ENCODE data around the gene MALAT1.
A peak's percentile ranks its signal among the peaks of the same experiment; 100 is the strongest.

MALAT1 gene

DNA sequence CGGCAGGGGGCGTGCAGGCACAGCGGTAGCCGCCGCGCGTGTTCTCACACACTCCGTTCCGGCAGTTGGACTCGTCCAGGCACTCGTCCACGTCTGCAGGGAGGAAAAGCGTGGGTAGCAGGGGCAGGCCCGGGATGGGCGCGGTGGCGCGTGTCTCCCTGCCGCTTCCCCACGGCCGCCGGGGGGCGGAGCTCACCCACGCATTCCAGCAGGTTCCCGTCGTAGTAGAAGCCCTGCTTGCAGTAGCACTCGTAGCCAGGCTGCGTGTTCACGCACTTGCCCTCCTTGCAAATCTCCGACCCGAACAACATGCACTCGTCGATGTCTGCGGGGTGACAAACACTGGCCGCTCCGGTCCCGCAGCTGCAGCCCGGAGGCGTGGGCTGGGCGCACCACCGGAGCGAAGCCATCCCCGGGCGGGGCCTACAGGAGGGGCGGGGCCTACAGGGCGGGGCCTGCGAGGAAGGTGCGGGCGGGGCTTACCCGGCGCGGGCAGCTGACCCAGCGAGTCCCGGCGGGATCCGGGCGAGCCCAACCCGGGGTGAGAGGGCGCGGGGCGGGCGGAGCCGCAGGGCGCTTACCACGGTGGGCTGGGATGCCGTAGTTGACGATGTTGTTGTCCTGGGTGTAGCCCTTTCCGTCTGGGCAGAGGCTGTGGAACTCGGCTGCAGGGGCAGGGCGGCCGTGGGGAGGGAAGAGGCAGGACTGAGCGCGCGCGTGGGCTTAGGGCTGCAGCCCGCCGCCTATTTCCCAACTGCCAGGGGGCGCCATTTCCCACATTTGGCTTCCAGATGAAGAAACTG is 41.6 kb downstream of the MALAT1 start:
- no peak for DNase-seq

DNA sequence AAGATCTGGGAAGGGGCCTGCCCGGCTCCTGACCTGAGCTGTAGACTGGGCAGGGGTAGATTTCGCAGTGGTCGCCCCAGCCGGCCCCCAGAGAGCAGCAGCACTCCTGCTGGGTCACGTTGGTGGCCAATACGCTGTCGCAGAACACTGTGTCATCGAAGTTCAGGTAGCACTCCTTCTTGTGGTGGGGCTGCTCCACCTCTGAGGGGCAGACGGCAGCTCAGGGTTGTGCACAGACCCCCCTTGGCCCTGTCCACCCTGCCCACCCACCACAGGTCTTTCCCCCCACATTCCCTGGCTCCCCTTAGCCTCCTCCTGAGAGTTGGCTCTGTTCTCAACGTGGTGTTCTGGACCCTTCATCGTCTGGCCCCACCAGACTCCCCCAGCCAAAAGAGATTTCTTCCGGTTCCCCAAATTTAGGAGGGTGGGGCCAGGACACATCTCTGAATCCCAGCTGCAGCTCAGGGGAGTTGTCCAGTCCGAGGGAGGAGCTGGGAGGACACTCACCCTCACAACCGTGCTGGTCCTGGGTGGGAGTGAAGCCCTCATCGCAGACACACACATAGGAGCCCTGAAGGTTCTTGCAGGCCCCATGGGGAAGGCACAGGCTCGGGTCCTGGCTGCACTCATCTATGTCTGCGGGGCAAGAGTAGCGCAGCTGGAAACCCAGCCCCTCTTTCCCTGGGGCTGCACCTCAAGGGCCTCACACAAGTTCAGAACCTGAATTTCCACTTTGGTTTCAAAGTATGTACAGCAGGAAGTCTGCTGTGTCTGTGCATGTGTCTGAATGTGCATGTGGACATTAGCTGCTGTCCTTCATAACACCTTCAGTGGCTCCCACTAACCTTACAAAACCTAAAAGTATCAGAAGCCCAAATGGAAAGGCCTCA is 42.5 kb downstream of the MALAT1 start:
- DNase-seq = no peak

DNA sequence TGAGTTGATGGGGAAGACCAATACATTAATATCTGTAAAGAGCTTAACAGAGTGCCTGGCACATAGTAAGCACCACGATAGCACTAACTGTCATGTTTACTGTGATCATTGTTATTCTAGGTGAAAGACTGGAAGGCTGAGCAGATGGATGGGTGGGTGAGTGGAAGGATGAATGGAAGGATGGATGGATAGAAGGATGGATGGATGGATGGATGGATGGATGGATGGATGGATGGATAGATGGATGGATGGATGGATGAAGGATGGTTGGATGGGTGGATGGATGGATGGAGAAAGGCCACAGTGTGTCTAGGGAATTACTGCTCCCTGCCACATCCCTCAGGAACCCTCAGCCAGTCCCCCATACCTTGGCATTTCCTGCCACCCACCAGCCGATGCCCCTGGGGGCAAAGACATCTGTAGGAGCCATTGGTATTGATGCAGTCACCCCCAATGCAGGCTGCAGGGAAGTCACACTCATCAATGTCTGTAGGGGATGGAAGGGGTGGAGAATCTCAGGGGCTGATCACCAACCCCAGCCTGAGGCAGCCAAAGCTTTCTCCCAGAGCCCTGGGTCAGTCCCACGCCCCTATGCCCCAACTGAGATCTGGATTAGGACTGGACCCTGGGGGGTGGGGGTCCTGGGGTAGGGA is 44.0 kb downstream of the MALAT1 start:
- no peak for DNase-seq

DNA sequence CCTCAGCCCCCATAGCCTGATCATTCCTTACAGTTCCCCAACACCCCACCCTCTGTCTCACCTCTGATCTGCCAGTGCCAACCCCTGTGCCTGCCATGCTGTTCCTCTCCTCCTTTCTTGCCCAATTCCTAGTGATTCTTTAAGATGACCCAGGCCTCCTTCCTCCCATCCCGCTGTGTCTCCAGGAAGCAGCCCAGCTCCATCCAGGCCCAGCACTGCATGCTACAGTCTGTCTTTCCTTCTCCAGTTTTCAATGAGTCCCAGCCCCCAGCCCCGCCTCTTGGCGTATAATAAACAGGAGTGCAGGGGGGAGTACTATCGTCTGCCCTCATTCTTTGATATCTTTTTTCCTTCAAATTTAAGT is 47.0 kb downstream of the MALAT1 start:
- no peak for DNase-seq

DNA sequence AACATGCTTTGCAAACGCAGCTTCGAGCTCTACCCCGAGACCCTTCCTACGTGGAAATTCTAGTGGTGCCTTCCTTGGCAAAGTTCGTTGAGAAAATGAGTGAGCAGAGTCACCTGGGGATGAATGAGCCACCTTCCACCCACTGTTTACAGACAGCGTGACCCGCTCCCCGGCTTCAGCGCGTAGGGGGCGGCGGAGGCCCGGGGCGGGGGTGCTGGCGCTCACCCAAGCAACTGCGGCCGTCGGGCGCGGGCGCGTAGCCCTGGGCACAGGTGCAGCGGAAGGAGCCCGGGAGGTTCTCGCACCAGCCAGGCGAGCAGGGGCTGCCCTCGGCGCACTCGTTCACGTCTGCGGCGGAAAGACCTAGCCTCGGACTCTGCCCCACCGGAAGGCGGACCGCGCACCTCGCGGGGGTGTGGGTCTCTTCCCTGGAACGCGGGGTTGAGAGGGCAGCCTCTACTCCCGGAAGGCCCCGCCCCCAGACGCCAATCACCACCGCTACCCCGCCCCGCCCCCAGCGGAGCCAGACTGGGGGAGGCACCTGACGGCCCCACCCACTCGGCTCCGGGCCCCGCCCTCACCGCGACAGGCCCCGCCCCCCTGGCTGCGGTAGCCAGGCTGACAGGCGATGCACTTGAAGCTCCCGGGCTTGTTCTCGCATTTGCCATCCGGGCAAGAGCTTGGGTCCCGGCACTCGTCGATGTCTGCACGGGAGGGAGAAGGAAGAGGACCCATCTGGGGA is 47.5 kb downstream of the MALAT1 start:
- peak; percentile 88 for DNase-seq

DNA sequence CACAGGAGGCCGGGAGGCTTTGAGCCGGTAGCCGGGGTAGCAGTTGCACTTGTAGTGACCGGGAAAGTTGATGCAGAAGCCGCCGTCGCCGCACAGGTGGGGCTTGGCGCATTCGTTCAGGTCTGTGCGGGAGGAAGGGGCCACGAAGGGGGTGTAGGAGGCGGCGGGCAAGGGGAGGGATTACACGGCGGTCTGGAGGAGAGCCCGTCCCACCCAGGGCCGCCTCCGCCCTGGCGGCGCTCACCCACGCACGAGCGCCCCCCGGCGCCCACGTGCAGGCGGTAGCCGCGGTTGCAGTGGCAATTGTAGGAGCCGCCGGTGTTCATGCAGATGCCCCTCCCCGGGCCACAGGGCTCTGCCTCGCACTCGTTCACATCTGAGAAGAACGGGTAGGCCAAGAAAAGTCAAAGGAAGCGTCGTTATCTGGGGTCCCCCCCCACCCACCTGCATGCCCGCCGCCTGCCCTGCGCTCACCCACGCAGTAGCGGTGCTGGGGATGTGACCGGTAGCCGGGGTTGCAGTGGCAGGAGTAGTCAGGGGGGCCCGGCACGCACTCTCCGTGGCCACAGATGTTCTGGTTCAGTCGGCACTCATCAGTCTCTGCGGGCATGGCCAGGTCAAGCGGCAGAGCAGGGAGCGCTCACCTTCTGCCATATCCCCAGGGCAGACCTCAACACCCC is 48.7 kb downstream of the MALAT1 start:
- no peak for DNase-seq

DNA sequence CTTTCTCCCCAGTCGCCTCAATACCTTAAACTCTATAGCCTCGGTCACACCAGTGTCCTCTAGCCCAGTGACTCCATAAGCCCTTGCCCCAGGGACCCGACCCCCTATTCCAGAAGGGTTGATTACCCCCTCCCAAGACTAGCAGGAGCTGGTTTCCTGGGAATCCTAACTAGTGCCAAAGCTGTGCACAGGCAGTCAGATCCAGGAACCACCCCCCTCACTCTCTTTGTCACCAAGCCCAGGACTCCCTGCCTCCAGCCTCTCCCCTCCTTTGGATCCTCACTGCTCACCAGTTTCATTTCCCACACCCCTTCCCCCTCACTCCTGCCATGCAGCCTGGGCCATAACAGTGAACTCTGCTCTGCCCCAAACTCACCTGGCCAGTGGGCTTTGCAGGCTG is 49.5 kb downstream of the MALAT1 start:
- DNase-seq = no peak

DNA sequence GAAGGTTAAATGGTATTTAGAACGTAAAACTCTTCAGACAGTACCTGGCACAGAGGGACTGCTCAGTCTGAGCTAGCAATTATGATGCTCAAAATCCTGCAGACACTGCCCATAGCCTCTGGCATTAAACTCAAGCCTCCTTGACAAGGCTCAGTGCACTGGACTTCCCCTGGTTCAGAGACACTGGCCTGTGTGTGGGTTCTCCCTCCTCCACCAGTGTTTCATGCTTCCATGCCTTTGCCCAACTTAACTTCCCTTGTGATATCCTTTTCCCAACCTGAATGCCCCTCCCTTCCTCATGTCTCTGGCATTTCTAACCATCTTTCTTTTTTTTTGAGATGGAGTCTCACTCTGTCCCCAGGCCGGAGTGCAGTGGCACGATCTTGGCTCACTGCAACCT is 50.3 kb downstream of the MALAT1 start:
- no peak for DNase-seq

DNA sequence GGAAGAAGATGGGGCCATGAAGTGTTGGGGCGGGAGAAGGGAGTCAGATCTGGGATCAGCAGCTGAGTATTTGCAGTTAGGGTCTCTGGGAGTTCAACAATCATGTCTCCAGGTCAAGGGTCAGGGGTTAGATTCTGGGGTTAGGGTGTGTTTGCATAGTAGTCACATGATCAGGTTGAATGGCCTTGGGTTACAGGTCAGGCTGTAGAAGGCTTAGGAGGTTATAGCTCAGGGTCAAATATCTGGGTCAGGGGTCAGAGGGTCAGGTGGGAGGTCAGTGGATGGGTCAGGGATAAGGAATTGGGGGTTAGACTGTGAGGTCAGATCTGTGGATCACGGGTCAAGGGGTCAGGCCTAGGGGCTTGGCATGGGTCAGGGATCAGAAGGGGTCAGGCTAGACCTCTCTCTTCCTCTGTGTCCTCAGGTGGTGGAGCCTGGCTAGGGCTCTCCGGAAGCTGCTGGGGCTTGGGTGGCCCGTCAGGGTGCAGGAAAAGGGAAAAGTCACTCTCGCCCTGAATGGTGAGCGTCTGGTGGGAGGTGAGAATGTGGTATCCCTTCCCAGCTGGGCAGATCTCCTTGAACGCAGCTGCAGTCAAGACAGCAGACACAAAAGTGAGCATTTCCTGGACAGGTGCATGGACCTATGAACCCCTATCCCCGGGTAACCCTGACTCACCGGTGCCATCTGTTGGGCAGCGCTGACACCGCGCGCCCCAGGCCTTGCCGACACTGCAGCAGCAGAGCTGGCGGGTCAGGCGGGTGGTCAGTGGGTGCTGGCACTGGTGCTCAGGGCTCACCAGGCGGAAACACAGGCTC is 52.9 kb downstream of the MALAT1 start:
- peak; percentile 82 for DNase-seq

DNA sequence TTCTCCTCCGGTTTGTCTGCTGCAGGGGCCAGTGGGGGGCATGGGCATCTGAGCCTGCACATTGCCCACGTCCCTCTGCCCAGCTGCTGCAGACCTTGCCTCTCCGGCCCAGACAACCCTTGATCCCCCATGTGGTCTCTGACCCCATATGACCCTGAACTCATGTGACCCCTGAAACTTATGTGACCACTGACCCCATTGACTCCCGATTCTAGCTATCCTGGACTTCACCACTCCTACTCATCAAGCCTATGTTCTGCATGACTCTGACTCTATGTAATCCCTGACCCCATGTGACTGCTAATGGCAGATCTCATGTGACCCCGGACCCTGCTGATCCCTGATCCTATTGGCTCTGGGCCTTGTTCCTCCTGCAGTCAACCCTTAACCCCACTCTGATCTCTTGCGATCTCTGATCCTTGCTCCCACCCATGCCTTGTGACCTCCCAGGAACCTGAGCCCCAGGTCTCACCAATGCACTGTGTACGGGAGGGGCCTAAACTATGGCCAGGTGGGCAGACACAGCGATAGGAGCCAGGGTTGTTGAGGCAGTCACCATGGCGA is 53.6 kb downstream of the MALAT1 start:
- DNase-seq = no peak

DNA sequence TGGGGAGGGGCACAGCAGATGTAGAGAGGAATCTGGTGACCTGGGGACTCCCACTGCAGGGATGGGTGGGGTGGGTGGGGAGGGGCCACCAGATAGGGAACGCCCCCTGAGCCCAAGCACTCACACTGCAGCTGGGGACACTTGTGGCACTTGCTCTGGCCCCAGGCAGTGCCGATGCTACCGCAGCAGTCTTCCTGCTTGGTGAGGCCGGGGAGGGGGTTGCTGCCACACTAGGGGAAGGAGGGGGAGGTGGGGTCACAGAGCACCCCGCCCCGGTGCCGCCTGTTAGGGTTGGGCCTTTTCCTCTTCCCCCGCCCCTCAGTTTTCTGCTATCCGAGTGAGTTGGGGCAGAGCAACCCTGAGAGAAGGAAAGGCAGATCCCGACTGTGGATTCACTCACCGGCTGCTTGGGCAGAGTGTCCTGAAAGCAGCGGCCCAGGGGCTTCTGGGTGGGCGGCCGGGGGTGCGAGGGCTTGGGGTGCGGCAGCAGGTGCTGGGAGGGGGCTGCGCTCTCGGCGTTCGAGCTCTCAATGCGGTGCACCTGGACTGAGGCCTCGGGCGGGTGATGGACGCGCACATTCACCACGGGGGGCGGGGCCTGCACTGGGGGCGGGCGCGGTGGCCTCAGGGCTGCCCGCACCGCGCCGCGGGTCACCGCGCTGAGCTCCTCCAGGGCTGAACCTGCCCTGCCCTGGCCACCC is 54.6 kb downstream of the MALAT1 start:
- DNase-seq = peak; percentile 87

DNA sequence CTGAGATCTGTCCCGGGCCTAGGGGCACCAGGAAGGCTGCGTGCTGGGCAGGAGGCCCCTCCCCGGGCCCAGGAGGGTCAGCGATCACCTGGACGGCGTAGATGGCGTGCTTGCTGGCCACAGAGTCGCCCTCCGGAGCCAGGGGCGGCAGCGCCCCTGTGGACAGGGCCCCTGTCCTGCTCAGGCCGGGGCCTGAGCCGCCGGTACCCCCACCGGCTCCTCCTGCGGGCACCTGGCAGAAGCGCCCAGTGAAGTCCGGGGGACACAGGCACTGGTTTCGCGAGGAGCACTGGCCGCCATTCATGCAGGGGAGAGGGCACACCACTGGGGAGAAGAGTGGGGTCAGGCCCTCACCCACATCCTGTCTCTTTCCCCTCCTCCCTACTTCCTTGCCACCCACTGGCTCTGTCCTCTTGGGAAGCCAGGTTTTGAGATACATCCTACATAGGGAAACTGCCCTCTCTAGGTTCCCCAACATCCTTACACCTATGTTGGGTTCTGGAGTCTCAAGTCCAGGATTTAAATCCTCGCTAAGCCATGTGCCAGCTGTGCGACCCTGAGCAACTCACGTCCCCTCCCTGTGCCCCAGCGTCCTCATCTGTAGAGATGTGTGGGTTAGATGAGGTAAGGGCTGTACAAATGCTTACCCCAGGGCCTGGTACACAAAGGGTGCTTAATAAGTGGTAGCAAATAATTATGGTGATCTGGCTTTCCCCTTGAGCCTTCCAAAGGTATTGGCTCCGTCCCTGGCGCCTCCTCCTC is 55.4 kb downstream of the MALAT1 start:
- DNase-seq = no peak

DNA sequence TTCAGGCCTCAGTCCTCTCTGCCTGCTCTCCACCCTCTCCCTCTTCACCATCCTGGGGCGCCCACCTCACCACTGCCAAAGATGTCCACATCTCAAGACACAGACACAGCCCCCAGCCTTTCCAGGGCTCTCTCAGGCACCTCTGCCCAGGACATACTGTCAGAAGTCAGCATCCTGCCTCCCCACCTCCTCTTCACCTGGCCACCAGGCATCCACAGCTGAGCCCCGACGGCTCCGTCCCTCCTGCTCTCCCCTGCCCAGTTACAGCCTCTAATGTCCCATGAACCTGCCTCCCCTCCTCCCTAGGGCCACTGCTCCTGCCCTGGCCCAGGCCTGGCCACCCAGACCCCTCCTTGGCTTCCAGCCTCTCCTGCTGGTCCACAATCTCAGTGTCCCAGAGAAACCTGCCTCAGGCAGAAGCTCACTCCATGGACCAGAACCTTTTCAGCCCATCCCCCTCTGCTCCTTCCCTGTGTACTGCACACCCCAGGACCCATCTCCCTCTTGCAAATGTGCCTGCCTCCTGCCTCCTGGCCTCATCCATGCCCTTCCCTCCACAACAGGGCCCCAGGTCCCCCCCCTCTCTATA is 56.1 kb downstream of the MALAT1 start:
- DNase-seq = no peak

DNA sequence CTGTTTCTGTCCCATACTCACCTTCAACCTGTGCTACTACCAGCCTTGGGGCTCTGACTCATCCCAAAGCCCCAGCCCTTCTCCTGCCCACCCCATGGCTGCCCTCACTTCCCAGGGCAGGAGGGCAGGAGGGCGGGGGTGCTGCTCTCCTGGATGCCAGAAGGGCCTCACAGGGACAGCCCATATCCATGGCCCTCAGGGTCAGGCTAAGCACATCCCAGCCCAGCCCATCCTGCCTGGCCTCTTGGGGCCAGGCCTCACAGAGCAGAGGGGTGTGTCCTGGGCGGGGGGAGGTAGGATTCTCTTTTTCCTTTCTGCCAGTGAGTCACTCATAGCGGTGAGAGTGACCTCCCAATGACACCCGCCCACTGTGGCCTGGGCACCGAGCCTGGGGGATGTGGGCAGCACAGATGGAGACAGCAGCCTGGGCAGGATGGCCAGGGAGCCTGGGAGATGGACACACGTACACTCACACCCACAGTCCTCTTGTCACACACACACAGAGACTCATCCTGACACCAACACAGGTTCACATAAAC is 56.9 kb downstream of the MALAT1 start:
- no peak for DNase-seq

Measured in NCI-H1436 (cell line).